Measurements from ENCODE around the gene TNFAIP8L1.

Gene TNFAIP8L1

DNA sequence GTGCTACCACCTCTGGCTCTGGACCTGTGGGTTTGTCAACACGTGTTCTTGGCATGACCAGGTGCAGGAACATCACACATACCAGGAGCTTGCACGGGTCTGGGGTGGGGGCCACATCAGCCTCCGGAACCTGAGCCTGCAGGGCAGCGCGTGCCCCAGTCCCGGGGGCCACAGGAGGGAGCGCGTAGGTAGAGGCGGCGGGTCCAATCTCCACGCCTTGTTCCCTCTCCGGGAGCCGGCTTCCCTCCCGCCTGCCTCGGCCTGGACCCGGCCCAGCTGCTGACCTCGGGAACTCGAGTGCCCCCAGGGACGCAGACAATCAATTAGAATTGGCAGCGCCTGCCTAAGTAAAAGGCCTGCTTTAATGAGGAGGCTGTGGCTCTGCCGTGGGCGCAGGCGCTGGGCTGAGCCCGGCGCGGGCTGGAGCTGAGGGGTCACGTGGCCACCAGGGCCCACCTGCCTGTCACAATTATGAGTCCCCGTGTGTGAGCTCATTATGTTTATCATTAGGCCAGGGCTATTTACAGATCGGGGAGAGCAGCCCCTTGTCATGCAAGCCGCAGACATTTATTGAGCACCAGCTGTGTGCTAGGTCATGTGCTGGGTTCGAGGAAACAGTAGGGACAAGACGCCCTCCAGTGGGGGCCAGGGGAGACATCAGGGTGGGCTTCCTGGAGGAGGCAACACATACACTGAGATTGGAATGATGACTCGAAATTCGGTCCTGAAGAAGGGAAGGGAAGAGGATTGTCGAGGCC, 32.2 kb upstream of the TNFAIP8L1 start:
- Histone ChIP-seq H3K27ac (replicated peaks) (no peak overlapping the region), H3K27me3 (ENCODE audit: insufficient read depth, poor library complexity, severe bottlenecking) (no peaks in the 10 kb centered on the region), H3K4me3 (replicated peaks; ENCODE audit: insufficient read depth, low read length) (no peak overlapping the region)
- no peak for DNase-seq (ENCODE audit: low read depth in 1 of 2, low spot score in 1 of 2)
- no peak for TF ChIP-seq POLR2AphosphoS5 (IDR thresholded peaks at IDR 0.05; ENCODE audit: low read depth)
- TF ChIP-seq, protein P1, sequence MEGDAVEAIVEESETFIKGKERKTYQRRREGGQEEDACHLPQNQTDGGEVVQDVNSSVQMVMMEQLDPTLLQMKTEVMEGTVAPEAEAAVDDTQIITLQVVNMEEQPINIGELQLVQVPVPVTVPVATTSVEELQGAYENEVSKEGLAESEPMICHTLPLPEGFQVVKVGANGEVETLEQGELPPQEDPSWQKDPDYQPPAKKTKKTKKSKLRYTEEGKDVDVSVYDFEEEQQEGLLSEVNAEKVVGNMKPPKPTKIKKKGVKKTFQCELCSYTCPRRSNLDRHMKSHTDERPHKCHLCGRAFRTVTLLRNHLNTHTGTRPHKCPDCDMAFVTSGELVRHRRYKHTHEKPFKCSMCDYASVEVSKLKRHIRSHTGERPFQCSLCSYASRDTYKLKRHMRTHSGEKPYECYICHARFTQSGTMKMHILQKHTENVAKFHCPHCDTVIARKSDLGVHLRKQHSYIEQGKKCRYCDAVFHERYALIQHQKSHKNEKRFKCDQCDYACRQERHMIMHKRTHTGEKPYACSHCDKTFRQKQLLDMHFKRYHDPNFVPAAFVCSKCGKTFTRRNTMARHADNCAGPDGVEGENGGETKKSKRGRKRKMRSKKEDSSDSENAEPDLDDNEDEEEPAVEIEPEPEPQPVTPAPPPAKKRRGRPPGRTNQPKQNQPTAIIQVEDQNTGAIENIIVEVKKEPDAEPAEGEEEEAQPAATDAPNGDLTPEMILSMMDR (IDR thresholded peaks at IDR 0.05; ENCODE audit: insufficient read depth, low read length), result no peak
- no peak for TF ChIP-seq GABPA (IDR thresholded peaks at IDR 0.05; ENCODE audit: low read depth)
- TF ChIP-seq, protein P2, sequence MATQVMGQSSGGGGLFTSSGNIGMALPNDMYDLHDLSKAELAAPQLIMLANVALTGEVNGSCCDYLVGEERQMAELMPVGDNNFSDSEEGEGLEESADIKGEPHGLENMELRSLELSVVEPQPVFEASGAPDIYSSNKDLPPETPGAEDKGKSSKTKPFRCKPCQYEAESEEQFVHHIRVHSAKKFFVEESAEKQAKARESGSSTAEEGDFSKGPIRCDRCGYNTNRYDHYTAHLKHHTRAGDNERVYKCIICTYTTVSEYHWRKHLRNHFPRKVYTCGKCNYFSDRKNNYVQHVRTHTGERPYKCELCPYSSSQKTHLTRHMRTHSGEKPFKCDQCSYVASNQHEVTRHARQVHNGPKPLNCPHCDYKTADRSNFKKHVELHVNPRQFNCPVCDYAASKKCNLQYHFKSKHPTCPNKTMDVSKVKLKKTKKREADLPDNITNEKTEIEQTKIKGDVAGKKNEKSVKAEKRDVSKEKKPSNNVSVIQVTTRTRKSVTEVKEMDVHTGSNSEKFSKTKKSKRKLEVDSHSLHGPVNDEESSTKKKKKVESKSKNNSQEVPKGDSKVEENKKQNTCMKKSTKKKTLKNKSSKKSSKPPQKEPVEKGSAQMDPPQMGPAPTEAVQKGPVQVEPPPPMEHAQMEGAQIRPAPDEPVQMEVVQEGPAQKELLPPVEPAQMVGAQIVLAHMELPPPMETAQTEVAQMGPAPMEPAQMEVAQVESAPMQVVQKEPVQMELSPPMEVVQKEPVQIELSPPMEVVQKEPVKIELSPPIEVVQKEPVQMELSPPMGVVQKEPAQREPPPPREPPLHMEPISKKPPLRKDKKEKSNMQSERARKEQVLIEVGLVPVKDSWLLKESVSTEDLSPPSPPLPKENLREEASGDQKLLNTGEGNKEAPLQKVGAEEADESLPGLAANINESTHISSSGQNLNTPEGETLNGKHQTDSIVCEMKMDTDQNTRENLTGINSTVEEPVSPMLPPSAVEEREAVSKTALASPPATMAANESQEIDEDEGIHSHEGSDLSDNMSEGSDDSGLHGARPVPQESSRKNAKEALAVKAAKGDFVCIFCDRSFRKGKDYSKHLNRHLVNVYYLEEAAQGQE (IDR thresholded peaks at IDR 0.05; ENCODE audit: insufficient replicate concordance, low read depth), result no peak
- no peak for TF ChIP-seq SPI1 (IDR thresholded peaks at IDR 0.05; ENCODE audit: borderline replicate concordance, low read depth)

DNA sequence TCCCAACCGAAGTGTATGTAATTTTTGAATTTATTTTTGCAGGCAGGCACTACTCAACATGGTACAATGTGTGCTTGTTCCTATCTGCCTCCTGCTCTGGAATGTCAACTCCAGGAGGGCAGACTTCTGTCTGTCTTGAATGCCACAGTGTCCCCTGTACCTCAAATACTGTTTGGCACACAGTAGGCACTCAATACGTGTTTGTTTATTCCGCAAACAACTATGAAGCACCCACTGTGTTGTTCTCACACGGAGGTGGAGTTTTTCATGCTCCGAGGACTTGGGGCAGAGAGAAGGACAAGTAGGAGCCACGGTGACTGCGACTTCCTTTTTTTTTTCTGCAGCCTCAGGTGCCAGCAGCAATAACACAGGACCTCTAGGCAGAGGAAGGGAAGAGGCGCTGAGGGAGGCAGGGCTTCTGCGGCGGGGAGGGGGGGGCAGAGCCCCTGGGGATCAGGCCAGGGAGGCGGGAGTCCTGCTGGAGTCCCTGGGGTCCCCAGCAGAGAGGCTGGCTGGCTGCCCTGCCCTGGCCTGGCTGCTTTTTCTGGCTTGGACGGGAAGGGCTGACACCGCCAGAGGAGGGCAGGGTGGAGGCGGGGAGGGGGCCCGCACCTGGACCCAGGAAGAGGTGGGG, 29.3 kb upstream of the TNFAIP8L1 start:
- H3K27me3 ChIP-seq (ENCODE audit: insufficient read depth, poor library complexity, severe bottlenecking), result no peaks in the 10 kb centered on the region
- DNase-seq (ENCODE audit: low read depth in 1 of 2, low spot score in 1 of 2), result peak; percentile 71 to 77
- 0 out of 2 replicates have a peak overlapping the region, but pooled peaks have one; percentile 13 for H3K4me3 ChIP-seq (replicated peaks; ENCODE audit: insufficient read depth, low read length)
- peak; percentile 95 for TF ChIP-seq SPI1 (IDR thresholded peaks at IDR 0.05; ENCODE audit: borderline replicate concordance, low read depth)
- no peak for TF ChIP-seq GABPA (IDR thresholded peaks at IDR 0.05; ENCODE audit: low read depth)
- H3K27ac ChIP-seq (replicated peaks), result peak overlapping the region; percentile 50

DNA sequence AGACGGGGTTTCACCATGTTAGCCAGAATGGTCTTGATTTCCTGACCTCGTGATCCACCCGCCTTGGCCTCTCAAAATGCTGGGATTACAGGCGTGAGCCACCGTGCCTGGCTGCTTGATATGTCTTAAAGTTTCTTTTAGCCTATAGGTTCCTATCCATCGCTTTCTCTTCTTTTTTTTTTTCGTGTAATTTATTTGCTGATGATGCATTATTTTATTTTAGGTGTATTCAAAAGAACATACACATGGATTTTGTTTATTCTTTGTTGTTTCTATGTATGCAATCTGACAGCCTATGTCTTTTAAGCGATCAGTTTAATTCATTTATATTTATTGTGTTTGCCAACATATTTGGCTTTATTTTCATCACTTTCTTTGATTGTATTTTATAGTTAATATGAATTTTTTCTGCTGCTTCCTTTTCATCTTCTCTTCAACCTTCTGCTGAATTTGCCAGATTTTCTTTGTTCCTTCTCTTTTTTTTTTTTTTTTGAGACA, 26.0 kb upstream of the TNFAIP8L1 start:
- DNase-seq (ENCODE audit: low read depth in 1 of 2, low spot score in 1 of 2), result no peak
- TF ChIP-seq, protein P1 (IDR thresholded peaks at IDR 0.05; ENCODE audit: insufficient read depth, low read length), result no peak
- TF ChIP-seq POLR2AphosphoS5 (IDR thresholded peaks at IDR 0.05; ENCODE audit: low read depth) (no peak), GABPA (IDR thresholded peaks at IDR 0.05; ENCODE audit: low read depth) (no peak), SPI1 (IDR thresholded peaks at IDR 0.05; ENCODE audit: borderline replicate concordance, low read depth) (no peak)
- TF ChIP-seq, protein P2 (IDR thresholded peaks at IDR 0.05; ENCODE audit: insufficient replicate concordance, low read depth), result no peak
- H3K4me3 ChIP-seq (replicated peaks; ENCODE audit: insufficient read depth, low read length), result no peak overlapping the region
- H3K27me3 ChIP-seq (ENCODE audit: insufficient read depth, poor library complexity, severe bottlenecking), result no peaks in the 10 kb centered on the region
- no peak overlapping the region for H3K27ac ChIP-seq (replicated peaks)

DNA sequence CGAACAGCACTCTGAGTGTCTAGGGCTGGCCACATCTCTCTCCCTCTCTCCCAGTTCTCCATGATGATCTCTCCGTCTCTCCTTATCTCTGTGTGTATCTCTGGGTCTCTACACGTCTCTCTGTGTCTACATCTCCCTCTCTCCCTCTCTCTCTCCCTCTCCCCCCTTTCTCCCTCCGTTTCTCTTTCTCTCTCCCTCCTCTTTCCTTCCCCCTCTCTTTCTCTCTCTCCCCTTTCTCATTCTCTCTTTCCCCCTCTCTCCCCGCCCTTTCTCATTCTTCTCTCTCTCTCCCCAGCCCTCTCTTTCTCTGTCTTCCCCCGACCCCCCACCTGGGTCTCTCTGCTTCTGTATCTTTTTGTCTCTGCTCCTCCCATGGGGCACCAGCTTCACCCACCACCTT, 21.3 kb upstream of the TNFAIP8L1 start:
- H3K27ac ChIP-seq (replicated peaks), result no peak overlapping the region
- TF ChIP-seq, protein P2 (IDR thresholded peaks at IDR 0.05; ENCODE audit: insufficient replicate concordance, low read depth), result no peak
- TF ChIP-seq POLR2AphosphoS5 (IDR thresholded peaks at IDR 0.05; ENCODE audit: low read depth) (no peak), GABPA (IDR thresholded peaks at IDR 0.05; ENCODE audit: low read depth) (no peak), SPI1 (IDR thresholded peaks at IDR 0.05; ENCODE audit: borderline replicate concordance, low read depth) (no peak)
- TF ChIP-seq, protein P1 (IDR thresholded peaks at IDR 0.05; ENCODE audit: insufficient read depth, low read length), result no peak
- no peak for DNase-seq (ENCODE audit: low read depth in 1 of 2, low spot score in 1 of 2)
- H3K4me3 ChIP-seq (replicated peaks; ENCODE audit: insufficient read depth, low read length), result no peak overlapping the region
- no peaks in the 10 kb centered on the region for H3K27me3 ChIP-seq (ENCODE audit: insufficient read depth, poor library complexity, severe bottlenecking)
